A549 (cell line): ENCODE measurements around the gene ANKRD11. TPM values are rescaled to one million over a fixed set of nuclear protein-coding genes. Genes with fewer than 3 reads are reported as not detected.

Experiments used
- ATAC-seq, 2 experiments: fragments of 200-7000 bp in 1 of 2; fragments of >200 bp in 1 of 2; cut with Nextera tagmentation in 1 of 2; cut with Tn5 transposase in 1 of 2; 3 replicates each; pipeline versions ENCODE4 v1.8.0 to v1.9.1; 2018 to 2020; ENCODE audit warnings: mild to moderate bottlenecking in 1 of 2, moderate library complexity in 1 of 2
- CTCF ChIA-PET: fragments of 300-600 bp; sonication (Branson Sonifier 250); formaldehyde crosslinking; extraction: SDS; loops from one replicate; lab custom pipeline; 2021; ENCODE audit warnings: antibody characterized with exemption, inconsistent platforms; lab: Yijun Ruan, JAX
- POLR2A ChIA-PET: fragments of 350-600 bp; formaldehyde crosslinking; extraction: SDS; loops from one replicate; lab custom pipeline; 2021; ENCODE audit warnings: antibody characterized with exemption, inconsistent platforms; lab: Yijun Ruan, JAX
- DNase-seq, 2 experiments: peaks; one replicate each; pipeline versions ENCODE4 v3.0.0 to v3.0.0-alpha.2; 2011 to 2016; ENCODE audit warnings: low read depth in 1 of 2, low spot score in 1 of 2
- FAIRE-seq: peaks from 2 replicates; lab custom pipeline; 2011; peaks lifted over from hg19 to GRCh38; lab: Jason Lieb, UNC
- H3K27ac ChIP-seq, 2 experiments: fragments of >200 bp; sonication (Bioruptor Twin); formaldehyde crosslinking; 3 replicates each; pipeline ENCODE4 v1.5.1; 2016 to 2017
- H3K4me1 ChIP-seq: fragments of >200 bp; sonication (Bioruptor Twin); formaldehyde crosslinking; 3 replicates; pipeline ENCODE4 v1.6.1; 2016
- H3K4me2 ChIP-seq: fragments of >200 bp; sonication (Bioruptor Twin); formaldehyde crosslinking; 3 replicates; pipeline ENCODE4 v1.6.1; 2016
- H3K4me3 ChIP-seq: fragments of >200 bp; sonication (Bioruptor Twin); formaldehyde crosslinking; 3 replicates; pipeline ENCODE4 v1.5.1; 2016
- H3K9me3 ChIP-seq: fragments of >200 bp; sonication (Bioruptor Twin); formaldehyde crosslinking; 3 replicates; pipeline ENCODE4 v1.6.1; 2016
- CBX2 ChIP-seq: fragments of 200-600 bp; sonication (generic); IDR thresholded peaks from 2 replicates; pipeline ENCODE4 v1.6.1; 2016; ENCODE audit warnings: low read depth, mild to moderate bottlenecking, borderline replicate concordance
- CHD2 ChIP-seq: fragments of 150-350 bp; IDR thresholded peaks from 2 replicates; pipeline ENCODE4 v1.6.1; 2014; ENCODE audit warnings: low read length; ENCODE audit not compliant: partially characterized antibody
- EHF ChIP-seq: fragments of 250-450 bp; sonication (Bioruptor Pico); IDR thresholded peaks from 2 replicates; pipeline ENCODE4 v1.5.0; 2020; ENCODE audit warnings: mild to moderate bottlenecking
- EHMT2 ChIP-seq: fragments of 200-600 bp; sonication (generic); IDR thresholded peaks from 2 replicates; pipeline ENCODE4 v1.6.1; 2016; ENCODE audit warnings: antibody characterized with exemption, low read depth, mild to moderate bottlenecking, moderate library complexity
- ELK1 ChIP-seq: fragments of 150-350 bp; IDR thresholded peaks from 2 replicates; pipeline ENCODE4 v1.6.1; 2014; ENCODE audit warnings: low read depth, mild to moderate bottlenecking, low read length
- EP300 ChIP-seq, 2 experiments: fragments of >200 bp; sonication (Bioruptor Twin); formaldehyde crosslinking; IDR thresholded peaks; 2 replicates in 1 of 2; 3 replicates in 1 of 2; pipeline ENCODE4 v1.6.1; 2016 to 2017
- HDAC2 ChIP-seq: fragments of 200-600 bp; sonication (generic); IDR thresholded peaks from 2 replicates; pipeline ENCODE4 v1.6.1; 2016
- HMGXB4 ChIP-seq: fragments of 250-450 bp; sonication (Bioruptor Pico); IDR thresholded peaks from 2 replicates; pipeline ENCODE4 v1.5.0; 2021; ENCODE audit warnings: mild to moderate bottlenecking, moderate library complexity, borderline replicate concordance
- HOXA7 ChIP-seq: fragments of 250-450 bp; sonication (Bioruptor Pico); IDR thresholded peaks from 2 replicates; pipeline ENCODE4 v1.5.0; 2020; ENCODE audit warnings: mild to moderate bottlenecking, moderate library complexity
- JUN ChIP-seq, 2 experiments: fragments of >200 bp; sonication (Bioruptor Twin); formaldehyde crosslinking; IDR thresholded peaks; 2 replicates in 1 of 2; 3 replicates in 1 of 2; pipeline ENCODE4 v1.6.1; 2016 to 2017
- JUNB ChIP-seq: fragments of >200 bp; sonication (Bioruptor Twin); formaldehyde crosslinking; IDR thresholded peaks from 2 replicates; pipeline ENCODE4 v1.6.1; 2016
- MYC ChIP-seq: IDR thresholded peaks from 2 replicates; pipeline ENCODE4 v1.6.1; 2012; ENCODE audit warnings: mild to moderate bottlenecking, inconsistent platforms, low read length, improper control_type of control experiment, borderline replicate concordance
- NFE2L2 ChIP-seq: fragments of 150-350 bp; conservative IDR thresholded peaks from 2 replicates; pipeline ENCODE4 v1.6.1; 2014; ENCODE audit warnings: low read length
- REST ChIP-seq: fragments of 200-600 bp; sonication (generic); IDR thresholded peaks from 2 replicates; pipeline ENCODE4 v1.6.1; 2016; ENCODE audit warnings: antibody characterized with exemption, mild to moderate bottlenecking, moderate library complexity
- TP53 ChIP-seq: fragments of 250-450 bp; sonication (Bioruptor Pico); IDR thresholded peaks from 2 replicates; pipeline ENCODE4 v1.5.0; 2021; ENCODE audit warnings: mild to moderate bottlenecking, moderate library complexity
- ZC3H11A ChIP-seq: fragments of 450-650 bp; IDR thresholded peaks from 2 replicates; pipeline ENCODE4 v1.6.1; 2014; ENCODE audit warnings: antibody characterized with exemption, mild to moderate bottlenecking
- ZFP36 ChIP-seq: fragments of 450-650 bp; IDR thresholded peaks from 2 replicates; pipeline ENCODE4 v1.6.1; 2014; ENCODE audit warnings: borderline replicate concordance; ENCODE audit not compliant: partially characterized antibody
- ZNF302 ChIP-seq: fragments of 250-450 bp; sonication (Bioruptor Pico); IDR thresholded peaks from 2 replicates; pipeline ENCODE4 v1.9.0; 2021; ENCODE audit warnings: inconsistent platforms, mild to moderate bottlenecking, moderate library complexity
- WGBS: methylation state at CpG from one replicate; pipeline ENCODE4 v1.1.6; 2017; ENCODE audit errors: missing lambda C conversion rate; 5-methylcytosine and 5-hydroxymethylcytosine counted together
- polyA plus RNA-seq, 4 experiments: library from polyadenylated mRNA; depleted of rRNA in 3 of 4; stranded (reverse); fragments of >200 nt; fragmentation: RNase III in 1 of 4; extraction: RNeasy Plus Mini Kit Qiagen cat#74134 plus additional on column Dnase treatment in 1 of 4; gene quantifications; 2 replicates in 3 of 4; 3 replicates in 1 of 4; pipeline ENCODE4 v1.2.3, GENCODE V29; 2011 to 2017

The ANKRD11 gene
- polyA plus RNA-seq, 2 of the 4 experiments (the other 2 are of a cell fraction) = 53.6 to 54.9 TPM

GRCh38 chr16:89355686-89356085 is 134.7 kb downstream of the ANKRD11 start:
- no peak overlapping the region for H3K4me2 ChIP-seq
- ATAC-seq (no peak), FAIRE-seq (no peak), DNase-seq (no peak)
- H3K4me3 ChIP-seq = no peak overlapping the region
- CTCF ChIA-PET = interaction anchor here (0.6 kb wide), 1 partner anchor 110 kb away, joined by 4 read pairs; no protein-coding TSS in a partner anchor
- no peaks in the 10 kb centered on the region for H3K9me3 ChIP-seq
- H3K4me1 ChIP-seq = peaks cover 56% of the 10 kb centered on the region
- TF ChIP-seq NFE2L2 = no peak
- no peak for TF ChIP-seq ELK1
- TF ChIP-seq CBX2 = no peak
- no peak for TF ChIP-seq EHMT2
- no peak for TF ChIP-seq ZFP36
- TF ChIP-seq EHF (CRISPR knock-in tag) = no peak
- TF ChIP-seq HOXA7 = no peak
- TF ChIP-seq ZNF302 (CRISPR knock-in tag) = no peak
- TF ChIP-seq MYC = no peak
- TF ChIP-seq TP53 (CRISPR knock-in tag) = no peak
- TF ChIP-seq HDAC2 = no peak
- TF ChIP-seq JUN (IDR thresholded peaks at IDR 0.05) = no peak
- WGBS = 93% methylated on average over 16 of the region's 16 CpGs
- H3K27ac ChIP-seq = no peak overlapping the region
- POLR2A ChIA-PET = no interaction called here

GRCh38 chr16:89355007-89355406 is 135.4 kb downstream of the ANKRD11 start:
- ChIA-PET POLR2A (no interaction called here), CTCF (interaction anchor here (0.6 to 1.0 kb wide), 2 partner anchors 29 to 110 kb away, joined by 3 to 4 read pairs; no protein-coding TSS in a partner anchor)
- DNase-seq (no peak), FAIRE-seq (no peak), ATAC-seq (no peak)
- Histone ChIP-seq H3K9me3 (no peaks in the 10 kb centered on the region), H3K4me2 (peak overlapping the region; percentile 59), H3K4me3 (no peak overlapping the region), H3K4me1 (peaks cover 63% of the 10 kb centered on the region), H3K27ac (peak overlapping the region in 1 of 2 experiments; percentile 23; a peak in 1 of 6 replicates)
- 89% methylated on average over 16 of the region's 16 CpGs for WGBS
- no peak for TF ChIP-seq NFE2L2
- no peak for TF ChIP-seq HMGXB4
- no peak for TF ChIP-seq EP300 (IDR thresholded peaks at IDR 0.05)
- no peak for TF ChIP-seq JUNB
- no peak for TF ChIP-seq JUN (IDR thresholded peaks at IDR 0.05)
- no peak for TF ChIP-seq CHD2
- no peak for TF ChIP-seq ZC3H11A
- no peak for TF ChIP-seq REST
- no peak for TF ChIP-seq ZFP36
